ENCODE data around the gene WFS1. TPM values are rescaled to one million over a fixed set of nuclear protein-coding genes. Genes with fewer than 3 reads are reported as not detected.
A peak's percentile ranks its signal among the peaks of the same experiment; 100 is the strongest.

The WFS1 gene
- polyA plus RNA-seq, 4 donors = 24.0 to 31.0 (median 25.9) TPM

GRCh38 chr4:6322067-6322760 is 52.6 kb downstream of the WFS1 start:
- DNase-seq (ENCODE audit: low read depth in 4 of 4, low spot score in 3 of 4) = no peak

- DNase-seq (ENCODE audit: low read depth in 4 of 4, low spot score in 3 of 4) = no peak
Measured at GRCh38 chr4:6322761-6323566, 53.3 kb downstream of the WFS1 start.

- no peak for DNase-seq (ENCODE audit: low read depth in 4 of 4, low spot score in 3 of 4)
Measured at GRCh38 chr4:6324461-6324998, 54.9 kb downstream of the WFS1 start.

- no peak for DNase-seq (ENCODE audit: low read depth in 4 of 4, low spot score in 3 of 4)
Measured at GRCh38 chr4:6324999-6325787, 55.5 kb downstream of the WFS1 start.

GRCh38 chr4:6325788-6326290 is 56.2 kb downstream of the WFS1 start:
- no peak for DNase-seq (ENCODE audit: low read depth in 4 of 4, low spot score in 3 of 4)

- no peak for DNase-seq (ENCODE audit: low read depth in 4 of 4, low spot score in 3 of 4)
Measured at GRCh38 chr4:6326312-6327060, 56.8 kb downstream of the WFS1 start.

GRCh38 chr4:6327220-6327917 is 57.7 kb downstream of the WFS1 start:
- peak in 2 of 4 donors; percentile 42 to 60 for DNase-seq (ENCODE audit: low read depth in 4 of 4, low spot score in 3 of 4)

GRCh38 chr4:6328526-6328925 is 58.9 kb downstream of the WFS1 start:
- DNase-seq (ENCODE audit: low read depth in 4 of 4, low spot score in 3 of 4) = no peak

GRCh38 chr4:6329478-6330383 is 60.1 kb downstream of the WFS1 start:
- DNase-seq (ENCODE audit: low read depth in 4 of 4, low spot score in 3 of 4) = no peak

GRCh38 chr4:6330384-6330767 is 60.7 kb downstream of the WFS1 start:
- DNase-seq (ENCODE audit: low read depth in 4 of 4, low spot score in 3 of 4) = no peak

GRCh38 chr4:6331018-6331417 is 61.4 kb downstream of the WFS1 start:
- no peak for DNase-seq (ENCODE audit: low read depth in 4 of 4, low spot score in 3 of 4)

- no peak for DNase-seq (ENCODE audit: low read depth in 4 of 4, low spot score in 3 of 4)
Measured at GRCh38 chr4:6331468-6331867, 61.8 kb downstream of the WFS1 start.

- no peak for DNase-seq (ENCODE audit: low read depth in 4 of 4, low spot score in 3 of 4)
Measured at GRCh38 chr4:6332042-6332668, 62.5 kb downstream of the WFS1 start.

- DNase-seq (ENCODE audit: low read depth in 4 of 4, low spot score in 3 of 4) = no peak
Measured at GRCh38 chr4:6332669-6333050, 63.0 kb downstream of the WFS1 start.

- no peak for DNase-seq (ENCODE audit: low read depth in 4 of 4, low spot score in 3 of 4)
Measured at GRCh38 chr4:6333301-6334202, 63.9 kb downstream of the WFS1 start.

GRCh38 chr4:6334203-6334887 is 64.7 kb downstream of the WFS1 start:
- no peak for DNase-seq (ENCODE audit: low read depth in 4 of 4, low spot score in 3 of 4)
